Measurements from ENCODE around the gene RPL34.

Gene RPL34

DNA sequence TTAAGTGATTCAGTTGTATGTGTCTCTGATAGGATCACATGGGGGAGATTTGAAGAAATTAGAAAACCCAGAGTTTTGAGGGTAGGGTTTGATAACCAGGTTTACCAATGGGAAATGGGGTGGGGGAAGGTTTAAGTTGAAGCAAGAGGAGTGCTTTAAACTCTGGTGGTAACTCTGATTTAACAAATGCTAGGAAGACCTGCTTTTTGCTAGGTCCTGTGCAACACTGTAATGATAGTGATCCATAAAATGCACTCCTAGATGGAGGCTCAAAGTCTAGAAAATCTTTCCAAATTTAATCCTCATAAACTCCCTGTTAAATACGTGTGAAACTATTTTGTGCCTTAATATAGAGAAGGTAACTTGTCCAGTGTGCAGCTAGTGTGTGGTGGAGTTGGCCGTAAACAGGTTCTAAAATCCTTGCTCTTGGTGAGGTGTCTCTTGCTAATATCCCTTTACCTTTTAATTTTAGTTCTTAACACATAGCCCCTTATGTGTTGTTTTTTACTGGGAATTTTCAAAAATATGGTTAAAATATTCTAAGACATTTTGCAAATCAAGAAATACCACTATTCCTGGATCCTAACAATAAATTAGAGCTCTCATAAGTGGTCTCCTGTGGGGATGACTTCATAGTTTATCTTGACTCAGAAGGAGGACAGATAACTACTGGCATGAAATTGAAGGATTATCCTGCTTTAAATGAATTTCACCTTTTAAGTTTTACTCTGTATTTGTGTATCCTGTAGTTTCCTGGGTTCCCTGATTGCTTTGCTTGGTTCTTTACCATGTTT, 4.1 kb downstream of the RPL34 start:
- no peak for DNase-seq (ENCODE audit: low spot score)

DNA sequence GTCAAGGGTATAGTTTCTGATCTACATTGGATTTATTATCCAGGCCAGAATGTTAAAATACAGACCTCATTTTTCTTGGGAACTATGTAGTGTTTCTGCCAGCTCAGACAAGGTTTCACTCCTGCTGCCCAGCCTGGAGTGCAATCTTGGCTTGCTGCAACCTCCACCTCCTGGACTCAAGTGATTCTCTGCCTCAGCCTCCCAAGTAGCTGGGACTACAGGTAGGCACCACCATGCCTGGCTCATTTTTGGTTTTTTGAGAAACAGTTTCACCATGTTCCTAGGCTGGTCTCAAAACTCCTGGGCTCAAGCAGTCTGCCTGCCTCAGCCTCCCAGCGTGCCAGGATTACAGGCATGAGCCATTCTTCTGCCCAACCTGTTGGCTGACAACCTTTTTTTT, 5.7 kb downstream of the RPL34 start:
- DNase-seq (ENCODE audit: low spot score) = no peak

DNA sequence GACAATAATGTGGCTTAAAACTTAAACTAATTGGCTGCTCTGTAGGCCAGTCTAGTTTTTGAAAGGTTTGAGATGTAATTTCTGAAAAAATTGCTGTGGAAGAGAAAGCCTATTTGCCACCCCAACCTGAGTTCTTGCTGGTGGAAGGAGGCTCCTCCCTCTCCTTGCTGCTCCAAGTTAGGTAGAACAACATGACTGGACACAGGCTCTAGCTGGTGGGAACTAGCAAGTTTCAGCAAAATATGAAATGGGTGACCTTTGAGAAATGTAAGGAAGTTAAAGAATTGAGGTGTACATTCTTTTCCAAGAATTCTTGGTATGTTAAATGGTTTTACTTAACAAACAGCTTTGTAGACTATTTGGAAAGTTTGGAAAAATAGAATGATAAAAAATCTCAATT, 8.0 kb downstream of the RPL34 start:
- no peak for DNase-seq (ENCODE audit: low spot score)

DNA sequence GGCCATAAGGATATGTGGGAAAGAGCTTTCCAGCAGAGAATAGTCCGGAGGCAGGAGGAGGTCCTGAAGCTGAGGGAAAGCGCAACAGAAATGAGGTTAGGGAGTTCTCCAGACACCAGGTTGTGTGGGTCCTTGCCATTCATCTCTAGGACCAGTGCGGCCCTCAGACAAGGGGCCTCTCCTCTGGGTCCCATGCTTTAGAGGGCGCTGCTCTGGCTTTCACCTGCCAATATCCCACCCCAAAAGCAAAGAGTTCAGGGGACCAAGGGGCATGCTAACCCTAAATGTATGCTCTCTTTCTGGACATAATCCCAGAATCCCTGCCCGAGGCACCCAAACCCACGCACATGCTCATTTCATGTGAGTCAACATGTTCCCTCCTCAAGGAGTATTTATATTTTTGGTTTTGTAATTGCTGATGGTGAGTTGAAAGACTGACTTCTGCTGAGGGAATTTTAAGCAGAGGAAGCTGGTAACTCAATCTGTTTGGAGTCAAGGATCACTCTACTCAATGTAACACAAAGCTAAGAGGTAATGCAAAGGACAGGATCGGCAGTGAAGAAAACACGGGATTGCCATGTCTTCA, 14.8 kb downstream of the RPL34 start:
- no peak for DNase-seq (ENCODE audit: low spot score)

DNA sequence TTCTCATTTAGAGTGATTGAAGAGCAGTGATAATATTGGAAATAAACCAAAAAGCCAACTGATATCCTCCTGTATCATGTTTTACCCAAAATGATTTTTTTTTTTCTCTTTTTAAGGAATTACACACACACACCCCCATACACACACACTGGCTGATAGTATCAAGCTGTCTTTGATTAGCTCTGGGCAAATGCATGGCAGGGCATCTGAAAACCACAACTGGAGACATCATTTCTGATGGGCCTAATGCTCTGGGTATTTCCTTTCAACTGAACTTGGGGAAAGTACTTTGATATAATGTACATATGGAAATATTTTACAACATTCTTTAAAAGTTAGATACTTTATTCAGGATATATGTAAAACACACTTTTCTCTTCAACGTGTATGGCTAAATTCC, 15.9 kb downstream of the RPL34 start:
- DNase-seq (ENCODE audit: low spot score) = no peak

DNA sequence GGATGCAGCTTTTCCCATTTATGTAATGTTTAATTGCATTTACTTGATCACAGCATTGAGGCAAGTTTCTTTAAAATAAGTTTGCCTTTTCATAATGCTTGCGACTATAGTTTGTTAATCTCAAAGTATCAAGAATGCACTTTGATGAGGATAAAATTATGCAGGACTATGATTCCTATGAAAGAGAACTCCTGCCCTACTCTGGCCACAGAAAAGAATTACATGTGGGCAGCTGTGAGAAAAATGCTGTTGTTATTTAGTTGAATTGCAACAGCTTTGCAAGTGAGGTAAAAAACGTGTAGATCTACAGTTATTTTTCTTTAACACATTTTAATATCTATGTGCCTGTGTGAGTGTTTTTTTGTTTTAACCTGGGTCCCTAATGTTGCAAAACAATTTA, 17.5 kb downstream of the RPL34 start:
- DNase-seq (ENCODE audit: low spot score) = no peak

DNA sequence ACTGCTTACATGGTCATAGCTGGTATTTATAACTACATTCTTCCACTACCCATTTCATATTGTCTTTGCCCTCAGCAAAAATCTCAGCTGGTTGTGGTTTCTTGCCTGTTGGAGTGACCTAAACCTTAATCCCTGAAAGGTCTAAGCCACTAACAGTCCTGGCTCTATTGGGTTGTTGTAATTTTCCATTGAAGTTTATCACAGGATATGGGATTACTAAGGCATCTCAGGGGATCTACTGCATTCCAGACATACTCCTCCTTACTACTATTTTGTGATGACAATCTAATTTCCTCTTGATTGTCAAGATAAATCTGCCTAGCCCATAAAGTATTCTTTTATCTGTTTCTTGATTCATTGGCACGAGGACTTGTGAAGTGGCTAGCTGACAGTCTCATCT, 23.9 kb downstream of the RPL34 start:
- no peak for DNase-seq (ENCODE audit: low spot score)

DNA sequence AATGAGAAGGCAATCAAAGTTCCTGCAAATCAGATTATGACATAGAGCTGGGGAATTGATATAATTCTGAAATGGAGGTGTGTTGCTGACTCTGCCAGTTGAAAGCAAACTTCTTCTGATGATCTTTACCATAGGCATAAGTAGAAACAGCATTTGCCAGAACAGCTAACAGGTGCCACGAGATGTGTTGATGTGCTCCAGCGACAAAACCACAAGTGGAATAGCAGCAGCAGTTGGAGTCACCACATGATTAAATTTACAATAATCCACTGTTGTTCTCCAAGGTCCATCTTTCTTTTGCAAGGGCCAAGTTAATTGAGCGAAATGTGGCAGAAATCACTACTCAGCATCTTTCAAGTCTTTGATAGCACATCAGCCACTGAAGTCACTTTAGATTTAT, 26.3 kb downstream of the RPL34 start:
- no peak for DNase-seq (ENCODE audit: low spot score)

DNA sequence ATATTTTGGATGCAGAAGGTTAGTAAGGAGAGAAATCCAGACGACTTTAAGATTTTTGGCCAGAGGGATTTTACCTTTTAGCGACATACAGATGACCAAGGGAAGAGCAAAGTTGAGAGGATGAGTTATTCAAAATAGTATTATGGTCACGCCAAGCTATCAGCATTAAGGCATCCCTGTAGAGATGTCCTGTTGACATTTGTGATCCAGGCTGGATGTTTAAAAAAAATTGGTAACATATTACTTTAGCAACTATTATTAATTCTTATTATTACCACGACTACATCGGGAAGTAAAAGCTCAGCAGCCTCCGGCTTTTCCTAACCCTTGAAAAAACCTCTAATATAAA, 29.5 kb downstream of the RPL34 start:
- DNase-seq (ENCODE audit: low spot score) = no peak

DNA sequence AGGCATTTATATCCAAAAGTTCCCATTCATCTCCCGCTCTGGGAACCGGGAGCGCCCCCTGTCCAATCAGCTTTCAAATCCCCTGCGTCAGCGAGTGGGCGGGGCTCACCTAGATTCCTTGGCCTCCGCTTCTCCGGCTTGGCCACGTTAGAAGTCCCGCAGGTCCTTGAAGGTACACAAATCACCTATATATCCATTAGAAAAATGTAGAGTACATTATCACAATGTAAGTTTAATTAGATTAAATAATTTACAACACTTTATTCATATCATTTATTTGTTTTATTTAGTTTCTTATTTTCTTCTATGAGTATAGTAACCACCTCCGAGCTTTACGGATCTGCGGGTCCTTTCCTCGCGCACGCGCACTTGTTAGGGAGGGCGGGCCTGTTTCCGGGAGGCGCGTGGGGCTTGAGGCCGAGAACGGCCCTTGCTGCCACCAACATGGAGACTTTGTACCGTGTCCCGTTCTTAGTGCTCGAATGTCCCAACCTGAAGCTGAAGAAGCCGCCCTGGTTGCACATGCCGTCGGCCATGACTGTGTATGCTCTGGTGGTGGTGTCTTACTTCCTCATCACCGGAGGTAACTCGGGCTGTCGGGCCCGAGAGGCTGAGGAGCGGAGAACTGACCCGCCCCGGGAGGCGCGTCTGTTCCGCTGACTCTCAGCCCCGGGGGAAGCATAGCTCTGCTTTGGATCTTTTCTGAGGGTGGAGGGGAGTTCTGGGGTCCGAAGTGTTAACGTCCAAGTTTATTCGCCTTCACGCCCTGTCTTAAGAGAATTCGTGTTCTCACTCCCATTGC, 30.0 kb downstream of the RPL34 start, which contains the start of gene OSTC:
TSS of gene OSTC (plus strand) at position 388 of the 802 bp plus-strand sequence. CDS start at position 445, 57 bp downstream.
- DNase-seq (ENCODE audit: low spot score) = peak; percentile 92

DNA sequence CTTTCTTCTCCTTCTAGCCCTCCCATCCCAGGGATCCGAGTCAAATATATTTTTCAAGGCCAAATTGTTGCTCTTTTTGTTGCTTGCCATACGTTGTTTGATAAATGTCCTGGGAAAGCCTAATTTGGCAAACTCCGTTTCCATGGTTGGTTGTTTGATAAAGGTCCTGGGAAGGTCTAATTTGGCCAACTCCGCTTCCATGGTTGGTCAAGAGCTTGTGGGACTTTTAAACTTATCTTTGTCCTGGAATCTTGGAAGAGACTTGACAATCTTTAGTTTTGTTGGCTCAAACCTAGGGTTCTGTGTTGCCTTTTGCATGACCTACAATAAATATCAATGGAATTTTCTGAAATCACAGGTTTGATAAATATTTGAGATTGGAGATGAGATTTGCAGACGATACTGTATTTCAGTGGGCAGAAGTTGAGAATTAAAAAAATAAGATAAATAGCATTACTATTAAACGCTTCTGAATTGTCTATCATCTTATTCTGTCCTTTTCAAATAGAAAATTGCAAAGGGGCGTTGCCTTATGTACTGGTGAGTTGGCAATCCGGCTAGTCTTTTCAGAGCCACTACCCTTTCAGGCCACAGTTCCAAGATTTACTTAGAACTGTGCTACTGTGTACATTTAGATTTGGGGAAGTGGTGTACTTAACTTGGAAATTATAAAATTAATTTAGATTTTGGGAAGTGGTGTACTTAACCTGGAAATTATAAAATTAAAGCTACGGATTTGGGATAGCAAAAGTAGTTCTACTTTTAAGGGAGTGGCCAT, 30.8 kb downstream of the RPL34 start:
- DNase-seq (ENCODE audit: low spot score) = no peak

DNA sequence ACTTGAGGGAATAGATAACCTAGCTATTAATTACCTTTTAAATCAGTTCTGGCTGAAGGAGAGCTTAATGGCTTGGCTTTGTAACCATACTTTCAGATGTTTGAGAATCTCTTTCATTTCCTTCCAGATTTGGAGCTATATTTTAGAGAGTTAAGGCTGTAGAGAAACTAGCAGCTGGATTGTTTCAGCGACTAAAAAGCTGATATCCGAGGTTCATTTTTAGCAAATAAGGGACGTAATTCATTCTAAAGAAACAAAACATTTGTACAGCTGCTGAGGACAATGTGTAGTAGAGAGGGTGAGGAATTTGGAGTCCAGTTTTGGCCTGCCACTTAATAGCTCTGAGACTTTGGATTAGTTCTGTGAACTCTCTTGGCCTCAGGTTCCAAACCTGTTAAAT, 42.3 kb downstream of the RPL34 start:
- DNase-seq (ENCODE audit: low spot score) = no peak

DNA sequence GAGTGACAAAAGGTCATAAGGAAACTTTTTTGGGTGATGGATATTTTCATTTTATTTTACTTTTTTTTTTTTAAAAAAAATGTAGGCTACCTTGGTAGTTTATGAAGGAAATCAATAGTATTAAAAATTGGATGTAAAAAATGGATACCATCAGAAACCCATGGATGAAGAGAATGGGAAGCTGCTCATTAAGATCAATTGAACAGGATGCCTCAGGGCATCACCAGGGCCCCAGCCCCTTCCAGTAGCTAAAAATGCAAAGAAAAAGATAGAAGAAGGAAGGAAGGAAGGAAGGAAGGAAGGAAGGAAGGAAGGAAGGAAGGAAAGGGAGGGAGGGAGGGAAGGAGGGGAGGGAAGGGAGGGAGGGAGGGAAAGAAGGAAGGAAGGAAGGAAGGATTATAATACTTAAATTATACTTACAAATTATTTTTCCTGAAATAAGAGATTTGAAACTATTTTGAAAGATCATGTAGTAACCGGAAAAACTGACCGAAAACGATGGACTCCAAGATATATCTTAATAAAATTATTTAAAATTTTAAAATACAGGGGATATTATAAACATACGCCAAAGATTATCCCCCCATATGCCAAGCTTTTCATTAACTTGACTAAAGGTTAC, 54.1 kb downstream of the RPL34 start:
- no peak for DNase-seq (ENCODE audit: low spot score)
